ENCODE results near the gene ZNF26.
"Not testable (repeated sequence)": the region's sequence is repeated elsewhere in the genome, so short reads cannot be mapped to it uniquely, and the experiment has no call there.

ZNF26 gene

GRCh38 chr12:132955094-132956010, 30.8 kb upstream of the ZNF26 start:
- DNase-seq: no peak

DNA sequence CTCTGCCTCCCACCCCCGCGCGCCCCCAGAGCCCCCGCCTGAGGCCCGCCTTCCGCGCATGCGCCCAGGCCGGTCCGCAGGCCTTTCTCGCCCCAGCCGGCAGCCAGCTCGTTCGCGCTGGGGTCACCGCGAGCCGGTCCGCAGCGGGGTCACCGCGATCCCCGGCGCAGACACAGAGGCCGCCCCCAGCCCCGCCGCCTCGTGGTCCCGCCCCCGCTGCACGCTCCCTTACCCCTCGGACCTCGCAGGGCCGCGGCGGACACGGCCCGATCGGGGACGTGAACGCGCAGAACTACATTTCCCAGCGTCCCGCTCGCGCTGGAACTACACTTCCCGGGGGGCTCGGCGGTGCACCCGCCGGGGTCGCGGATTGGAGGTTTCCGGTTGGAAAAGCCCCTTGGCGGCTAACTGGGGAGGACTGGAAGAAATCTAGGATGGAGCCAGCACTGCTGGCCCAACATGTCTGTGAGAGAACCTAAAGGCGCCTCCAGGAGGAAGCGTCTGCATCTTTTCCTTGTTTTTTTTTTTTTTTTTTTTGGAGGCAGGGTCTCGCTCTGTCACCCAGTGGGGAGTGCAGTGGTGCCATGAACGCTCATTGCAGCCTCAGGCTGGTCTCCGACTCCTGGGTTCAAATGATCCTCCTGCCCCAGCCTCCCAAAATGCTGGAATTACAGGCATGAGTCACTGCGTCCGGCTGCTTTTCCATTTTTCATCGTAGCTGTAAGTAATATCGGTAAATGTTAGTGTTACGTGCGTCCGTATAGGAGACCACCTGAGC, 30.0 kb upstream of the ZNF26 start, which contains the start of gene ZNF605:
Gene ZNF605, minus strand, starts transcription at position 296 of the 778 bp plus-strand sequence. CDS start 10,671 bp downstream, outside the sequence.
- DNase-seq: peak; percentile 88

- DNase-seq: not testable (repeated sequence)
Measured at GRCh38 chr12:132961790-132962189, 24.4 kb upstream of the ZNF26 start.

DNA sequence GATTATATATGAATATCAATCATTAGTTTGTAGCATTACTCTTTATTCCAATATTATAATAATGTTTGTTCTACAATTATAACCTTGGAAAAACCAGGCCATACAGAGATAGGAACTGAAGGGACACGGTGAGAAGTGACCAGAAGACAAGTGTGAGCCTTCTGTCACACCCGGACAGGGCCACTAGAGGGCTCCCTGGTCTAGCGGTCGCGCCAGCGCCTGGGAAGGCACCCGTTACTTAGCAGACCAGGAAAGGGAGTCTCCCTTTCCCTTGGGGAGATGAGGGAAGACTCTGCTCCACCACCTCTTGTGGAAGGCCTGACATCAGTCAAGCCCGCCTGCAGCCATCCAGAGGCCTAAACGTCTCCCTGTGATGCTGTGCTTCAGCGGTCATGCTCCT, 22.2 kb upstream of the ZNF26 start:
- DNase-seq: not testable (repeated sequence)

DNA sequence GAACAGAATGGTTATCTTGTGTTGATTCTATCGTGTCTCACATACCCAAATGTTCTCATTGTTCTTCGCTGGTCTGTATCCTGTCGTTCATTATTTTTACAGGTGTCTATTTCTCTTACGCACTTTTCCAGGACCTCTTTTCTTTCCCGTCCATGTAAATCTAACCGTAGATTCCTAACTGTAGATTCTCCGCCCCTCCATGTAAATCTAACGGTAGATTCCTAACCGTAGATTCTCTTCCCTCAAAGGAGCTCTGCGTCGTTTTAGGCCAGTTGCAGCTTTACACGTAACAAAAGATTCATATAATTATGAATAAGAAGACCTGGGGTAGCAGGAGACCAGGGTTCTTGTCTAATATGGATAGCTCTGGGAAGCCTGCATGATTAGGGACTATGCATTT, 20.4 kb upstream of the ZNF26 start:
- DNase-seq: no peak

- DNase-seq: no peak
Measured at GRCh38 chr12:132966676-132967415, 19.3 kb upstream of the ZNF26 start.

DNA sequence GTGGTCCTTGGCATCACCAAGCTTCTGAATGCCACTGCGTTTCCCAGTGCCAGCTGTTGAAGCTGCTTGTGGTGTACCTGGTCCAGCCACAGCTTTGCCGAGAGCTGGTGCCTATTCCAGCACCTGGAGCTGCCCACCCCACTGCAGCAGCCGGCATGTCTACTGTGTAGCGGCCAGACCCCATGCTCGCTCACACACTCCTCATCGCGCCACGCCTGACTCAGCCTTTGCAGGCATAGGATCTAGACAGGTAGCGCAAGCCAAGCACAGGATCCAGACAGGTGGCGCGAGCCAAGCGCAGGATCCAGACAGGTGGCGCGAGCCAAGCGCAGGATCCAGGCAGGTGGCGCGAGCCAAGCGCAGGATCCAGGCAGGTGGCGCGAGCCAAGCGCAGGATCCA, 18.4 kb upstream of the ZNF26 start:
- DNase-seq: no peak

GRCh38 chr12:132972374-132972773, 13.8 kb upstream of the ZNF26 start:
- no peak for DNase-seq

DNA sequence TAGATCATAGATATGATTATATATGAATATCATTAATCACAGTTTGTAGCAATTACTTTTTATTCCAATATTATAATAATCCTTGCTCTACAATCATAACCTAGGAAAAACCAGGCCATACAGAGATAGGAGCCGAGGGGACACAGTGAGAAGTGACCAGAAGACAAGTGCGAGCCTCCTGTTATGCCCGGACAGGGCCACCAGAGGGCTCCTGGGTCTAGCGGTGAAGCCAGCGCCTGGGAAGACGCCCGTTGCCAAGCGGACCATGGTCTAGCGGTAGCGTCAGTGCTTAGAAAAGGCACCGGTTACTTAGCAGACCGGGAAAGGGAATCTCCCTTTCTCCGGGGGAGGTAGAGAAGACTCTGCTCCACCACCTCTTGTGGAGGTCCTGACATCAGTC, 9.3 kb upstream of the ZNF26 start:
- DNase-seq: not testable (repeated sequence)

DNA sequence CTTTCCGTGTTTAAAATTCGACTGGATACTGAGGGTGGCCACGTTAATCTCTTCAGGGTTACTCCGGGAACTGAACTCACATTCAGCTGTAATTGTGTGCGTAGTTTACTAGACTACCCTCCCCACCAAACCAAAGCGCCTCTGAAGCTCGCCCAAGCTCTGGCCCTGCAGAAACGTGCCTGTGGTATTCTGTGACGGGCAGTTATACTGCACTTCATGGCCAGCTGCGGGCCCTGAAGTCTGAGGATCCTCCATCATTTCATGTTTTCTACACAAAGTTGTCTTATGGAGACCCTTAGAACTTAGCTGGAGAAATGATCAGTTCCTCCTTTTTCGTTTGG, 688 bp downstream of the ZNF26 start:
- no peak for DNase-seq

DNA sequence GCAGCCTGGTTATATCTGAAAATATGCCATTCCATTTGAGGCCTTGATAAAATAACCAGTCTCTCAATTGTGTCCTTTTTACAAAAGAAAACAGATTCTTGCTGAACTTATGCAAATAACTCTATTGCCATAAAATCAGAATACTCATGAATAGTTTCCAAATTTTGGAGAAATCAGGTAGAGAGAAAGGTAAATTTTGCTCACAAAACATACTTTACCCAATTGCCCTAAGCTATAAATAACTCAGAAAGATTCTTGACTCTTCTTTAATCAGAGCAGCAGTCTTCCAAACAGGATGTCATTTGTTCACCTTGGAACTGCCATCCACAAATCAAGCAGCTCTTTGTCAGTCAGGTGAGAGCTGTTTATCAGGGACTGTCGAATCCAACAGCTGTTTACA, 12.6 kb downstream of the ZNF26 start:
- no peak for DNase-seq

DNA sequence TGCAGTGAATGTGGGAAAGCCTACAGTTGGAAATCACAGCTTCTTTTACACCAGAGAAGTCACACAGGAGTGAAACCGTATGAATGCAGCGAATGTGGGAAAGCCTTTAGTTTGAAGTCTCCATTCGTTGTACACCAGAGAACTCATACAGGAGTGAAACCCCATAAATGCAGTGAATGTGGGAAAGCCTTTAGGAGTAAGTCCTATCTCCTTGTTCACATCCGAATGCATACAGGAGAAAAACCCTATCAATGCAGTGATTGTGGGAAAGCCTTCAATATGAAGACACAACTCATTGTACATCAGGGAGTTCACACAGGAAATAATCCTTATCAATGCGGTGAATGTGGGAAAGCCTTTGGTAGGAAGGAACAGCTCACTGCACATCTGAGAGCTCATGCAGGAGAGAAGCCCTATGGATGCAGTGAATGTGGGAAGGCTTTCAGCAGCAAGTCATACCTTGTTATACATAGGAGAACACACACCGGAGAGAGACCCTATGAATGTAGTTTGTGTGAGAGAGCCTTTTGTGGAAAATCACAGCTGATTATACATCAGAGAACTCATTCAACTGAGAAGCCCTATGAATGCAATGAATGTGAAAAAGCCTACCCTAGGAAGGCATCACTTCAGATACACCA, 24.6 kb downstream of the ZNF26 start:
- no peak for DNase-seq

GRCh38 chr12:133023566-133023965, 37.4 kb downstream of the ZNF26 start:
- DNase-seq: no peak

GRCh38 chr12:133026996-133027395, 40.8 kb downstream of the ZNF26 start:
- no peak for DNase-seq

GRCh38 chr12:133037207-133038005, 51.2 kb downstream of the ZNF26 start, which contains the start of gene ZNF84:
ZNF84 (plus strand) TSS chr12:133037509; CDS start chr12:133041468, 3,959 bp downstream.
- peak; percentile 97 for DNase-seq

- no peak for DNase-seq
Measured at GRCh38 chr12:133038118-133038709, 52.0 kb downstream of the ZNF26 start.

GRCh38 chr12:133046698-133047097, 60.5 kb downstream of the ZNF26 start:
- no peak for DNase-seq

DNA sequence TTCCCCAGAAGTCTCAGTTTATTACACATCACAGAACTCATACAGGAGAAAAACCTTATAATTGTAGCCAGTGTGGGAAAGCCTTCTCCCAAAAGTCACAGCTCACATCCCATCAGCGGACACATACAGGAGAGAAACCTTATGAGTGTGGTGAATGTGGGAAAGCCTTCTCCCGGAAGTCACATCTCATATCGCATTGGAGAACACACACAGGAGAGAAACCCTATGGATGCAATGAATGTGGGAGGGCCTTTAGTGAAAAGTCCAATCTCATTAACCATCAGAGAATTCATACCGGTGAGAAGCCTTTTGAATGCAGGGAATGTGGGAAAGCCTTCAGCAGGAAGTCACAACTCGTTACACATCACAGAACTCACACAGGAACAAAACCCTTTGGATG, 71.3 kb downstream of the ZNF26 start:
- DNase-seq: no peak

GRCh38 chr12:133058203-133059113, 72.3 kb downstream of the ZNF26 start:
- DNase-seq: no peak

DNA sequence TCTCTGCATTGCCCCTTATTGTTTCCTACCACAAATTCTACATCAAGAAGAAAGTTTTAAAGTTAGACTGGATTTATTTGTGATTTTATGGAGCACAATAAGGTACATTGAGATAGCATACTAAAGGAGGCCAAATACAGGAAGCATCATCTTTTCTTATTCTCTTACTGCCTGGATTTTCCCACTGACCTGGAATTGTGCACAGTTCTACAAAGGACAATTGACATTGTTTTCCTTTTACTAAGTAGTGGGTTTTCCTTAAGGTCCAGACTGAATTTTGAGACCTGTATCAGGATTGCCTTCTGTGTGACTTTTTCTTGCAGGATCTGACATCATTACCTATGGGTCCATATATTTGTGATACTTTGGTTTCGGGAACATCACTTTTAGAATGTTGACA, 75.8 kb downstream of the ZNF26 start:
- no peak for DNase-seq

Measured in effector CD8-positive, alpha-beta T cell (primary cell).